GM19467 (cell line): ENCODE results near the gene C16orf74.

Experiments
- ATAC-seq: cut with Tn5 transposase; IDR thresholded peaks from one replicate; pipeline ENCODE4 v1.9.1; 2021; ENCODE audit warnings: mild to moderate bottlenecking, moderate library complexity; ENCODE audit not compliant: unreplicated experiment

C16orf74 gene

GRCh38 chr16:85777583-85778310, 26.9 kb upstream of the C16orf74 start:
- no peak for ATAC-seq

- ATAC-seq = no peak
These were observed 23.9 kb upstream of the C16orf74 start for GRCh38 chr16:85774811-85775210.

- ATAC-seq = no peak
These were observed 23.2 kb upstream of the C16orf74 start for GRCh38 chr16:85774136-85774535.

- ATAC-seq = no peak
These were observed 22.1 kb upstream of the C16orf74 start for GRCh38 chr16:85773044-85773443.

DNA sequence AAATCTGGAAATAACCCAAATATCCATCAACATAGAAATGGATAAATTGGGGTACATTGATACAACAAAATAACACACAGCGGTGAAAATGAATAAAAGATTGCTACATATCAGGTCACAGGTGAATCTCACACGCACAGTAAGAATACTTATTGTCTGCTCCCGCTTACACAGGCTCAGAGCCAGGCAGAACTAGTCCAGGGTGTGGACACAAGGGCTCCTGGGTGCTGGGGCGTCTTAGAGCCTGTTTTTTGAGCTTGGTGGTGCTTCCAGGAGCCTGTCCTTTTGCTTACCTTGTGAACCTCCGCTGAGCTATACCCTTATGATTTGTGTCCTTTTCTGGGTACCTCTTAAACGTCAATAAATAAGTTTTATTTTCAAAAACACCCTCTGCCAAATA, 19.8 kb upstream of the C16orf74 start:
- no peak for ATAC-seq

DNA sequence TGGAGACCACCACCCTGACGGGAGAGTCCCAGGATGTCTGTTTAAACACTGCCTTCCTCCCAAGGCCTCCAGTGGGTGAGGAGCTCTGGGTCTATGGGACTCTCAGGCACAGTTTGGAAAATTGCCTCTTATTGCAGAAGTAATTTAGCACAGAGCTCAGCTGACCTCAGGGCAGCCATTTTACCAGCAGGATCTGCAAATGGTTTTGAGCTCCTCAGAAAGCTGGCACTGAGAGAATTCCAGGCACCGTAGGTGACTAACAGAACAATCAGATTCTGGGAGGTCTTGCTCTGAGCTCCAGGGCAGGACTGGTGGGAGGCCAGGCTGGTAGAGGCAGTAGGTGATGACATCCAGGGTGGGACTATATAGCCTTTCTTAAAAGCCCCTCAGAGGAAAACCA, 17.3 kb upstream of the C16orf74 start:
- ATAC-seq = no peak

DNA sequence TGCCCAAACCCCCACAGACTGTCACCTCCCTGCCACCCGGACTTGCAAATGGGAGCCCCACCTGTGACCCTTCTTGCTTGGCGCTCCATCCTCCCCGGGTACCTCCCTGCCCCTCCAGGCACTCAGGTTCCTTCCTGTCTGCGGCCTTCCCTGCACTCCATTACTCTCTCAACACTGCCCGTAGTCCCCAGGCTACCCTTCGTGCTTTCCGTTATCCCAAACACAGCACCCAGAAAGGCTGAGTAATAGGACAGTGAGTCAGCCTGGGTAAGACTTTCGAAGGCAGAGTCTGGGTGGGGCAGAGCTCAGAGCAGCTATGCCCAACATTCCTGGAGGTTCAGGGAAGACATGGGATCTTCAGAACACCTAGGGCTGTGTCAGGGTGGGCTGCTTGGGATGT, 16.6 kb upstream of the C16orf74 start:
- no peak for ATAC-seq

GRCh38 chr16:85765767-85766166, 14.9 kb upstream of the C16orf74 start:
- ATAC-seq = no peak

DNA sequence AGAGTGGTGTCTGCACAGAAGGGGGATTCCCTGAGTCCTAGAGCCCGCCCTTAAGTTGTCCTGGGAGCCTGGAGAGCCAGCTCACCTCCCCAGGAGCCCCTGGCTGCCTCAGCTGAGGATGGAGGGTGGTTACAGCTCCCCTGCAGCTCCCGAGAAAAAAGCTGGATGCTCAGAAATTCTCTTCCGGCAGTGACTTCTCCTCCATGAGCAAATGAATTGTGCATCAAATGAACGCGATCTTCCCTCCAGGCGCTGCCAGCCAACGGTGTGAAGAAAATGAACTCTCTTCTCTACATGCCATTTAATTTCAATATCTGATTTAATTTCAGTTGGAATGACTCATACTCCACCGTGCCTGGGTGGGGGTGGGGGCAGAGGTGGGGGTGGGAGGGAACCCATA, 14.3 kb upstream of the C16orf74 start:
- no peak for ATAC-seq

- ATAC-seq = no peak
These were observed 12.7 kb upstream of the C16orf74 start for GRCh38 chr16:85763616-85764015.

DNA sequence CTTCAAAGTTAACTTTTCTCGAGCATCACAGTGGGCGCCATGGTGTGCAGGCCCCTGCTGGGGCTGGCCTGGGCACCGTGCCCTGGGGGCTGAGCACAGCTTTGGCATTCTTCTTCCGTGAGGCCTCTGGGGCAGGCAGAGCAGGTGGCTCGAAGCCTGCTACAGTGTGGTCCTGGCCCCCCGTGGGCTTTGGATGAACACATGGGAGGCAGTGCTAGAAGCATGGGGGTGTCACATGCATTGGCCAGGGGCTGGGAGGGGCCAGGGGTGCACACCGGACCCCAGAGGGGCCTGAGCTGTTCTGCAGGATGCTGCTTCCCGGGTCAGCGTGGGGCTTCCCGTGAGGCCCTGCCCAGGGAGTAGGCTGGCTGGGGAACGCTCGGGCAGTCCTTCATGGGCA, 12.1 kb upstream of the C16orf74 start:
- ATAC-seq = no peak

GRCh38 chr16:85761861-85762260, 11.0 kb upstream of the C16orf74 start:
- ATAC-seq = no peak

DNA sequence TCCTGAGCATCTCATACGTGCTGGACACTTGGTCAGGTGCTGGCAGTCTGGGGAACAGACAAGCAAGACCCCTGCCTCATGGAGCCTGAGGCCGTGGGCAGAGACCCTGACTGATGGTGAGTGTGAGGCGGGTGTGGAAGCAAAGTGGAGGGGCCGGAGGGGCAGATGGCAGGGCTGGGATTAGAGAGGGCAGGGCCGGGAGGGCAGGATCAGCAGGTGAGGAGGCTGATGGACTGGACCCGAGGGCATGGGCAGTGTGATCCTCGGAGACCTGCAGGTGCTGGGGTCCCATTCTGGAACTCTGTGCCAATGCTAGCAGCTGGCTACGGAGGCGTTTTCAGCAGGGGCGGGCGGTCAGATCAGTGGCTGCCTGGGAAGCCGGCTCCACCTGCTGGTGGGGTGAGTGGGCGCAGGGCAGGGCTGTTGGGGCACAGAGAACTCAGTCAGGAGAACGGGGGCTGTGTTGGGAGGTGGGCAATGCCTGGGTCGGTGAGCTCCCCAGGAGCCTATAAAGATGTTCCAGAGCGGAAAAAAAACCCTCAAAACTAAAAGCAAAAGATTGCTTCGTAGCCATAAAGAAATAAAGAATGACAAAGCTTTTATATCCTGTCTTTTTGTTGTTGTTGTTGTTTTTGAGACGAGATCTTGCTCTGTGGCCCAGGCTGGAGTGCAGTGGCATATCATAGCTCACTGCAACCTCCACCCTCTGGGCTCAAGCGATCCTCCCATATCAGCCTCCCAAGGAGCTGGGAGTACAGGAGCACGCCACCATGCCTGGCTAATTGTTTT, 8.9 kb upstream of the C16orf74 start:
- ATAC-seq = no peak

- no peak for ATAC-seq
These were observed 8.2 kb upstream of the C16orf74 start for GRCh38 chr16:85759136-85759535.

DNA sequence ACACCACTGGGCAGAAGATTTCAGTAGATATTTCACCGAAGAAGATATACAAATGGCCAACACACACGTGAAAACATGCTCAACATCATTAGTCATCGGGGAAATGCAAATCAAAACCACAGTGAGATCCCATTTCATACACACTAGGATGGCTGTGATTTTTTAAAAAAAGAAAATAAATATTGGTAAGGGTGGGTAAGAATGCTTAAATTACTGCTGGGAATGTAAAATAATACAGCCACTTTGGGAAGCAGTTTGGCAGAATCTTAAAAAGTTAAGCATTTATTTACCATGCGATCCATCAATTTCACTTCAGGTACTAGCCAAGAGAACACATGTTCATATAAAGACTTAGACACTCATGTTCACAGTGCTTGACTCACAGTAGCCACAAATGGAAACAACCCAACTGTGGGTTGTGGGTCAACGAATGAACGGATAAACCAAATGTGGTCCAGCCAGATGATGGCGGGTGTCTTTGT, 6.5 kb upstream of the C16orf74 start:
- ATAC-seq = no peak

GRCh38 chr16:85755929-85756768, 5.3 kb upstream of the C16orf74 start:
- ATAC-seq = no peak

GRCh38 chr16:85754413-85754812, 3.5 kb upstream of the C16orf74 start:
- no peak for ATAC-seq

DNA sequence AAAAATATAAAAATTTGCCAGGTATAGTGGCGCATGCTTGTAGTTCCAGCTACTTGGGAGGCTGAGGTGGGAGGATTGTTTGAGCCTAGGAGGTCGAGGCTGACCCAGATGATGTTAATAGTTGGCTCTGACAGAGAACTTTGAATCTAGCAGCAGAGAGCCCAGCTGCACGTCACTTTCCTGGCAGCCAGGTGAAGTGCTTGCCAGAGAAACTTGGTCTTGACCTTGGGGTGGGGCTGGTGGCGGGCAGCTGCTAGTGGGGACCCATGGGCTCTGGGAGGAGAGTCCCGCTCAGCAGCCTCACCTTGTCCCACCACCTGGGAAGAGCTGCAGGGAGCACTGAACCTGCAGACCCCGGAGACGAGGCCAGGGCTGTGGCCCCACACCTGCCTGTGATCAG, 3.1 kb upstream of the C16orf74 start:
- ATAC-seq = no peak

- no peak for ATAC-seq
These were observed 2.7 kb upstream of the C16orf74 start for GRCh38 chr16:85753559-85753958.

DNA sequence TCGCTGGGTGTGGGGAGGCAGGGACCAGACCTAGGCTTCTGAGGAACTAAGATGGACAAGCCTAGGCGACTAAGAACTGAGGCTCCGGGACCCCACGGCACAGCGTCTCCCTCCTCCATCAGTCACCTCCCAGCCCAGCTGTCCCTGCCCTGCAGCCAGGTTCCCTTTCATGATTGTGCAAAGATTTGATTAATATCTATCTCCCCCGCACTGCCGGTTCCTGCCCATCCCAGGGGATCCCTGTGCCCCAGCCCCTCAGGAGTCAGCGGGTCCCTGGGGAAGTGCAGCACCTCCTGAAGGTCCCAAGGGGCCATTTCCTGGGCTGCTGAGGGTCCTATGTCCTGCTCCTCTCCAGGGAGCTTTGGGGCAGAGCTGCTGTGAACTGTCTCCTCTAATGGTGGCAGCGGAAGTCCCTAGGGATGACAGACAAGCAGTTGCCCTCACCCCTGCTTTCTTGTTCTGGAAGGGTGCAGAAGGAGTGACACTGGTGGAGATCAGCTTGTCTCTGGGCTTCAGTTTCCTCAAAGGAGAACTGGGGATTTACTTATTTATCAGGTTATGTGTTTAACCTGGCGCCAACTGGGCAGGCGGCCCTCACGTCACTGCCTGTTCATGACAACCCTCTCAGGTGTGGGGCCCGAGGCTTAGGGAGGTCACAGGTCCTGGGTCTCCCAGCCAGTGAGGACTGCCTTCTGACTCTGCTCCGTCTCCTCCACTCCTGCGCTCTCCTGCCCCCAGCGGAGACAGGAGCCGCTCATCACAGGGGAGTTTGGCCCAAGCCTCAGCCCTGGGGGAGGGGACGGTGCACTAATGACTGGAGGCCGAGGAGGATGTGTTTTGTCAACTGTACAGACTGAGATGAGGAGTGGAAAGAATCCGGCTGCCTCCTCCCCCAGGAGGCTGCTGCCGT, 1.9 kb upstream of the C16orf74 start:
- no peak for ATAC-seq
